ENCODE measurements around the gene ANKFN1.

- TF ChIP-seq CTCF (conservative IDR thresholded peaks at IDR 0.05 in 1 of 2, IDR thresholded peaks at IDR 0.05 in 1 of 2; ENCODE audit: extremely low read depth in 1 of 2, insufficient read depth in 1 of 2, low read depth in 1 of 2, low read length in 2 of 2) (no peak), EZH2 (IDR thresholded peaks at IDR 0.05; ENCODE audit: borderline replicate concordance, low read length) (no peak)
Observed at GRCh38 chr17:56291226-56291805, 138.0 kb downstream of the ANKFN1 start.
